GM21390 (cell line): ENCODE measurements around the gene ARVCF.

Experiments used
- ATAC-seq: cut with Tn5 transposase; IDR thresholded peaks from one replicate; pipeline ENCODE4 v1.9.1; 2021; ENCODE audit not compliant: unreplicated experiment

Gene ARVCF

DNA sequence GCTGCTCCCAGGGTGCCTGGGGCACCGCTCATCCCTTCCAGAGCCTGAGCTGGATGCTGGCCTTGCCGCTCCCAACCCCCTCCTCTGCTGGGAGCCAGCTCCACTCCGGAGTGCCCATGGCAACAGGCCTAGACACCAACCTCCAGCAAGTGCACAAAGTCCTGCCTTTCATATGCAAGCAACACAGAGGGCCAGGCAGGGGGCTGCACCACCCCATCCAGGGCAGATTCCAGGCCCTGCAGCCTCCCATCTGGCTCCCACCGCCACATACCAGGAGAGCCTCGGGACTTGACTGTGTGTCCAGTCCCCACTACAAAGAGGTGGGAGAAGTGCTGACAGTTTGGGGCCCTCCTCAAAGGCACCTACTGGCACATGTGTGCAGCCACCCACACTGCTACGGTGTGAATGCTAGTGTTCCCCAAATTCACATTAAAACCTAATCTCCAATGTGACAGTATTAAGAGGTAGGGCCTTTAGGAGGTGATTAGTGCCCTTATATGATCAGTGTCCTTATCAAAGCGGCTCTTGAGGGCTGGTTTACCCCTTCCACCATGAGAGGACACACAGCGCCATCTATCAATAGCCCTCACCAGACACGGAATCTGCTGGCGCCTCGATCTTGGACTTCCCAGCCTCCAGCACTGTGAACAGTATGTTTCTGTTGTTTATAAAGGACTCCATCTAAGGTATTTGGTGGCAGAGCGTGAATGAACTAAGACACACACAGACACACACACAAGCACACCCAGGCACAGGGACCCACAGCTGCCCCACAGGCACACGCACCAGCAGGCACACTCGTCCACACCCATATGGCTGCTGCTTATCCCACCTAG is 16.2 kb downstream of the ARVCF start:
- ATAC-seq: no peak

DNA sequence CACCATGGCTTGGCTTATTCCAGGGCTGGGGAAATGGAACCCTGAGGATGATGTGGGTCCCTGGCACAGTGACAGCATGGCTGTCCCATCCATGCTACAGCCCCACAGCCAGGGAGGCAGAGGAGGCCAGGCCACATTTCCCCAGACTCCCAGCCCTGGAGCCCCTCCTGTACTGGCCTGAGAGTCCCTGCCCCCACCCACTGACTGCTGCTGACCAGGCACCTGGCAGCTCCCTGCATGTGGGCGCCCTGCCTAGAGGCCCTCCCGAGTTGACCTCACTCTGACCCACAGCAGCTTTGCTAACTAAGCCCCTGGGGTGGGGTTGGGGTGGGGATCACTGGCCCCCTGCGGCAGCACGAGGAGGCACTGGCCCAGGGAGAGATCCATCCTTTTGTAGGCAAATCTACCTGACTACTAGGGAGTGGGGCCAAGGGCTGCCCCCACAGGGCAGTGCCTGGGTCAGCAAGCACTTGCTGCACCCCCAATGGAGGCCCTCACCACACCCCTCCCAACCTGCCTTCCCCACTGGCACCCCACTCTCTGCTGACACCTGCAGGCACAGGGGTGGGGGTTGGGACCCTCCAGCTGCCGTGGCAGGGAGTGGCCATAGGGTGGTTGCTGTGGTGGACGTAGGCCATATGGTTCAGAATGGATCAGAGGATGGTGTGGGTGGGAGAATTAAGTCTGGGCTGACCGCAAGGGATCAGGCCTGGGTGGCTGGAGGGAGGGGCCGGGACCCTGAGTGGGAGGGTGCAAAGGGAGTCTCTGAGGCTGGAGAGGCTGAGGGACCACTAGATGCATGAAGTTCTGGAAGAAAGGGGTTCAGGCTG is 17.4 kb downstream of the ARVCF start:
- no peak for ATAC-seq

DNA sequence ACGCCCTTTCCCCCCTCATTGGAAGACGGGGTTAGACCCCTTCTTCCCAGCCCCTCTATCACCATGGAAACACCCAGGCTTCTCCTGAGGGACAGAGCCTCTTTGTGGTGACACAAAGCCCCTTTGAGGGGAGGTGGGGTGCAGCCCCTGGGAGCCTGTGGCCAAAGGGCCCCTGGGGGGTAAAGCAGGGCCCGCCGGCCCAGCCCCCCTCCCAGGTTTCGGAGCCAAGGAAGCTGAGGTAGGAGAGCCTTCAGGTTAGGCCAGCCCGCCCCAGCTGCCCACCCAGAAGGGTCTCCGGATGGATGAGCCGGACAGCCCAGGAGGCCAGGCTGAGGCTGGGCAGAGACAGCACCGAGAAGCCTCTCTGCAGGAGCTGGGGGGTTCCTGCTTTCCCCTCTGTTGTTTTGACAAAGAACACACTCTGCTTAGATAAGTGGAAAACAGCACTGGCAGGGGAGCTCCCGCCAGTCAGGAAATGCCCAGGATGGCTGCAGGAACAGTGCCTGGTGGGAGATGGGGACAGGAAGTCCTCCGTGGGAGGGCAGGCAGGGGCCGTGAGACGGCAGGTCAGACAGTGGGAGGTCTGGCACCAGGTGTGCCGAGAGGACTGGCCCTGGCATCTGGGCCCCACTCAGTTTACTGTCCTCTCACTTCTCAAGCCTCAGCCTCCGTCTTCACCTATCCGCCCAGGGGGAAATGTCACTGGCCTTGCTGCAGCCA is 18.2 kb downstream of the ARVCF start:
- ATAC-seq: no peak

DNA sequence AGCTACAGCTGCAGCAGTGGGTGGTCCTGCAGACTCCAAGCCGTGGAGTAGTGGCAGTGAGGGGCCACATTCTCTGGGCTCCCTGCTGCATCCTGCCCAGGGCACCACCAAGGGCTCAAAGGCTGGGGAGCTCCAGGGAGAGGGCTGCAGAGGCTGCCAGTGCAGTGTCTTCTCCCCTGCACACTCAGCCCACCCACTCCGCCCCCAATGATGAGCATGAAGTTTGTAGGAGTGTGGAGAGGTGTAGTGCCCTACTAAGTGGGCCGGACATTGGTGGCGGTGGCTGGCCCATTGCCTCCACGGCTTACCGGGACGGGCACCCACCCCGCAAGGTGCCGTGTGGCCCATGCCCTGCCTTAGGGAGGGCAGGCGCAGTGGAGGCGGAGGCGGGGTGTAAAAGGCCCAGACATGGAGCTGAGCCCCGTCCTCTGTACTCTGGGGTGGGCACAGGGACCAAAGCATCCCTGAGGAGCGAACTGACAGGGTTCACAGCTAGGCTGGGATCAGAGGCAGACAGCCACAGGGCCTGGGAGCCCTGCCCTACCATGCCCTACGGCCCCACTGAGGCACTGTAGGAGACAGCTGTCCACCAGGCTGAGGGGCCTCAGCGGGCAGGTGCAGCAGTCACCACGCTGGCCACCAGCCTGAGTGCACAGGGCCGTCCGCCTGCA is 18.9 kb downstream of the ARVCF start:
- no peak for ATAC-seq

DNA sequence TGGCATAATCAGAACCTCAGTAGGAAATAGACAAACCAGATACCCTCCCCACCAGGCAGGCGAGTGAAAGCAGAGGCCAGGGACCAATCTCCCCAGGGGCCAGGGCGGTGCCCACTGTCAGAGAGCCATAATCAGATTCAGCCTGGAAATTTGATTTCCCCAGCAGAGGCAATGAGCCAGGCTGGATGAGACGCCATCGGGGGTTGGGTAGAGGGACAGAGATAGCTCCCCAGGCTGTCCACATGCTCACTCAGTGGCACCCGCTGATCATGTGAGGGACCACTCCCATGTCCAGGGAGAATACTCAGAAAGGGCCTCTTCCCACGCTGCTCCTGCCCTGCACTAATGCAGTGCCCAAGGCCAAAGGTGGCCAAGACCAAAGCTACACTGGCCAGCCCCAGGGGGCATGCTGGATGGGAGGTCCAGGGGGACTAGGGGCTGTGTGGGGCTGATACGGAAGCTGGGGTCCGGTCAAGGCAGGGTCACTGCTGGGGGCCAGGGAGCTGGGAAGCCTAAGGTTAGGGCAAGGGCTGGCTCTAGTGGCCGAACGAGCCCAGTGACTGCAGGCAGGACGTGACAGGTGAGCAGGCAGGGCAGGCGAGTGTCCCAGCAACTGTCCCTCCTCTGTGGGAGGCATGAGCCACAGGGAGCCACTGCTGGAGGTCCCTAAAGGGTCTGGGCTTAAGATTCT is 19.8 kb downstream of the ARVCF start:
- ATAC-seq: no peak

DNA sequence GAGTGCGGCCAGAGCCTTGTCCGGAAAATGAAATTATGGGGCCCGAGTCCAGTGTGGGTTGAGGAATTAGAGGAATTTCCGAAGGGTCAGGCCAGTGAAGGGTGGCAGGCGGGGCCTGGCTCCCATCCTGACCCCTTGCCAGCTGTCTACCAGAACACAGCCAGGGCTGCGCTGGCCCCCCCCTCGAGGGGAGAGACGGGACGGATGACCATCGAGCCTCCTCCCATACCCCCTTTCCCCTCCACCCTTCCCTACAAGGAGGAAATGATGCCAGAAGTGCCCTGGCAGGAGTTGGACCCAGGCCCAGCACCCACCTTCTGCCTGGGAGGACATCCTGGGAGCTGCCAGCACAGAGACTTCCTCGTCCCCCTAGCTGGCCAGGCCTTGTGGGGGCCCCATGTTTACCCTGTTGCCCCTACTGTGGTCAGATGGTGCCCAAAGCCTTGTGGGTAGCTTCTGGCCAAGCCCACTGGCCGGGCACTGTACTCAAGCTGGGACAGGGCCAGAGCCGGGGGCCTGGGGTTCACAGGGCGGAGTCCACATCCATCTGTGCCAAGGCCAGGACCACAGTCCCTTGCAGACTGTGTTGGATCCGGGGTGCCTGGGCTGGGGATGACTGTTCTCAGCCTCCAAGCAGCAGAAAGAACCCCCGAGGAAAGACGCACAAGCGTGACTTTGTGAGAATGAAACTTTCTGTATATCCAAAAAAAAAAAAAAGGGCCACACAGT is 20.8 kb downstream of the ARVCF start:
- ATAC-seq: no peak

DNA sequence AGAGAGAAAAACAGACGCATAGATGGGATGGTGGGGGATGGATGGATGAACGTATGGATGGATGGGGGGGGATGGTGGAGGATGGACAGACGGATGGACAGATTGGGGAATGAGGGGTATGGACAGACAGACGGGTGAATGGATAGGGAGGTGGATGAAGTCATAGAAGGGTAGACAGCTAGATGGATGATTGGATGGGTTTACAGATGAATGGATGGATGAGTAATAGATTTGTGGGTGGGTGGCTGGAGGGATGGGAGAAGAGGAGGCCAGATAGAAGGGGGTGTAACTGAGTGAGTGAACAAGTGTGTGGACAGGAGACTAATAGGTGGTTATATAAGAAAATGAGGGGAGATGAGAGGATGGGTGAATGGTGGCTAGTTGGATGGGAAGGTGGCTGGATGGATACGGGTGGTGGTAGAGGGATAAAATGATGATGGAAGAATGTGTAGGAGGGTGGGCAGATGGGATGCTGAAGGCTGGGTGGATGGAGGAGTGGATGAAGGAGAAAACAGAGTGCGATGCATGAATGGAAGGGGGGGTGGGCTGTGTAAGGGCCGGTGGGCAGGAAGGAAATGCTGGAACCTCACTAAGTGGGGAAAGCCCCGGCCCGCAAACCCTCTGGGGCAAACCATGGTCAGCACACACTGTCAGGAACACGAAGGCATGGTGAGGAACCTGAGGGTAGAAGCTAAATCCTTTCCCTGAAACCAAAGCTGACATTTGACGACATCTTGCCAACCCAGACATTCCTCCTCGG is 21.6 kb downstream of the ARVCF start:
- ATAC-seq: no peak

DNA sequence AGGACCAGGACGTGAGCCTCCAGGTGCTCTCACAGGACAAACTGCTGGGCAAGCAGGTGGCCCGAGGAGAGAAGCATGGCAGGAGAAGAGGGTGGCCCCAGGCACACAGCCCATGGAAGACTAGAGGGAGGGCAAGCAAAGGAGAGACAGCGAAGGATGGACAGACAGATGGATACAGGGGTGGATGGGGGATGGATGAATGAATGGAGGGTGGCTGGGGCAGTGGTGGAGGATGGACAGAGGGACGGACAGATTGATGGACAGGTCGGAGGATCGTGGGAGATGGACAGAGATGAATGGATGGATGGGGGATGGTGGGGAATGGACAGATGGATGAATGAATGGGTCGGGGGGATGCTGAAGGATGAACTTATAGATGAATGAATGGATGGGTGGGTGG is 22.7 kb downstream of the ARVCF start:
- no peak for ATAC-seq

DNA sequence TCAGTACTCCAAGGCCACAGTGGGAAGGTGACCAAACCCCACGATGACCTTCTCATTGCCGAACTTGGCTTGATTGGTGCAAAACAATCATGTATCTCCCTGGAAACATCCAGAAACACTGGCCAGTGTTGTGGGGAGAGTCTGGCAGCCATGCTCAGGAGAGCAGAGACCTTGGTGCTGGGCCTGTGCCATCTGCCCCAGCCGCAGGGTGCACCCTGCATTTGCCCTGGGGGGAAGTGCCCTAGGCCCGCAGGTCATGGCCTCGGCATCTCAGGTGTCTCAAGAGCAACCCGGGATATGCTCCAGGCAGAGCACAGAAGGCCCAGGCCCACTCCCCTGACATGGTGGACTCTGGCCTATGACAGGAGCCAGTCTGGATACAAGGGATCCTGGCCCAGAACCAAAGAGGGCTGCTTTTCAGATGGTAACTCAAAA is 23.7 kb downstream of the ARVCF start:
- ATAC-seq: no peak

DNA sequence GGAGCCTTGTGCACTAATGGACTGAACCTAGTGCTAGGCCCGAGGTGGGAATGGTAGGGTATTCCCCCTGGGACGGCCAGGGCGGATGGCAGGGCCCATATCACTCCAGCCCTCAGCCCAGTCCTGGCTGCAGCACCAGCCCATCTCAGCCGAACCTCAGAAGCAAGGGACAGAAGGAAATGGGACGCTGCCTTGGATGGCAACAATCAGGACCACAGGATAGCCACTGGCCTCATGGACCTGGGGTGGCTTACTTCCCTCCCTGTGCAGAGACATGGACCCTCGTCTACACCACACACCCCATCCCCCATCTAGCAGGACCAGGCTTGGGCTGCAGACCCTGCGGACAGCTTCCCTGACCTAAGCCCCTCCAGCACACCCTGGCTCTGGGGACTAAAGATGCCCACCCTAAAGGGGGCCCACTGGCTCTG is 24.1 kb downstream of the ARVCF start:
- no peak for ATAC-seq

DNA sequence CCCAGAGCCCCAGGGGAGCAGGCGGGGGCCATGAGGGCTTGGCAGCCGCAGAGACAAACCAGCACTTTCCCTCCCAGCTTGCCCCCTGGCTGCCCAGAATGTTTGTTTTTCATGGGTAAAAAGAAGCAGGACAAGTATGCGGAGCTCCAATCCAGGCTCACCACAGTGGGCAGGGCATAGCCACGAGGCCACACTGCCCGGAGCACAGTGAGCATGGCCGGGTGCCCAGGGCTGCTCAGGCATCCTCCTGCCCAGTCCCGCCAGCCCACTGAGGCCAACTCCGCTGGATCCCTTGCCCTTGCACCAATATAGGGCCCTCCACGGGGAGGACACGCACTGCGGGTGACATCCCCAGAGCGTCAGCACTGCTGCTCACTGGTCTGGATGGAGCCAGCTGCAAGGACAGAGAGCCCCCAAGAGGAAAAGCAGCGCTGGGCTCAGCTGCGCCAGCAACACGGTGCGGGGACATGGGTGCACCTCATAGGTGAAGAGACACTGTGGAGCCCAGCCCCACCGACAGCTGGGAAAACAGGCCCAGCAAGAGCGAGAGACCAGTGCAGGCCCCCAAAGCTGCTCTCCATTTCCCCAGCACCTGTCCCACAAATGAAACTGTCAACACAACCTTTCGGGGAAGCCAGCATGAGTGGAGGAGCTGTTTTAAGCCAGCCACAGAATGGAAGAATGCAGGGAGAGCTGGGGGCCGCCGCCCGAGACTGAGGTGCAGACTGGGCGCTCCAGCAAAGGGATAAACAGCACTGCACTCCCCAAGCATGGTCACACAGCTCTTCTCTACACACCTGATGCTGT is 24.8 kb downstream of the ARVCF start:
- ATAC-seq: no peak

DNA sequence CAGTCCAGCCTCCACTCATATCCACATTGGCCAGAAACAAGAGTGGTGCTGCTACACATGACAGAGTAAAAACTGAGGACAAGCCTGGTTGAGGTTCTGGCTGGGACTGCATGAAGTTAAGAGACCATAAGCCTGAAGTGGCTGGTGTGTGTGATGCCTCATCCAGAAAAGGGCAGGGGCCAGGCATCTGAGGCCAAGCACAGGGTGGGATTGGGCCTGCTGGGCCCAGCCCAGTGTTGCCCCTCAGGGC is 25.3 kb downstream of the ARVCF start:
- ATAC-seq: no peak

DNA sequence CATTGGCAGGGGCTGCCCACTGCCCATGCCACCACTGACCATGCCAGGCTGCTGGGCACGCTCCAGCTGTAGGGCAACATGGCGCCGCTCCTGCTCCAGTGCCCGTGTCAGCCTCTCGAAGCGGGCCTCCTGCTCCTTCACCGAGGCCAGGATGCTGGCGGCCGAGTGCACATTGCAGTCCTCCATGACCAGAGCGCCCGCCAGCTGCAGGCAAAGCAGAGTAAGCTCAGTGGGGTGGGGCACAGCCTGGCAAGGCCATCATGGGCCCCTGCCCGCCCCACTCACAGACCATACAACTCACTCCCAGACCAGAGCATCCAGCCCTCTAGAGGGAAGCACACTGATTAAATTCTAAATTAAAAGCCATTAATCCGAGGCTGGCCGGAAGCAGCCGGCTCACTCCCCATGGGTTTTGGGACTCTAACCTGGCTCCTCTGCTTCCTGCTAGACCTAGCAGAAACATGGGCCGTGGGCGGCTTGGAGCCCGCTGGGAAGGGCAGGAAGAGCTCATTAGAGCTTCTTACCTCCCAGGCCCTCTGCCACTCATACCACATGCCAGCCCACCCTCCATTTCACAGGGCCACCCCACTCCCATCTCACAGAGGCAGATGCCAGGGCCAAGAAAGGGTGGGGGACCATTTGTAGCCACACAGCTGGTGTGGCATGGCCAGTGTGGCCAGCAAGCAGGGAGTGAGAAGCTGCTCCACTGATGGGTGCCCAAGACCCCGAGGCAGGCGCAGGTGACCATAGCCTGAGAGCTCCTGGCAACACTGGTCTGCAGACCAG is 25.8 kb downstream of the ARVCF start:
- ATAC-seq: no peak

DNA sequence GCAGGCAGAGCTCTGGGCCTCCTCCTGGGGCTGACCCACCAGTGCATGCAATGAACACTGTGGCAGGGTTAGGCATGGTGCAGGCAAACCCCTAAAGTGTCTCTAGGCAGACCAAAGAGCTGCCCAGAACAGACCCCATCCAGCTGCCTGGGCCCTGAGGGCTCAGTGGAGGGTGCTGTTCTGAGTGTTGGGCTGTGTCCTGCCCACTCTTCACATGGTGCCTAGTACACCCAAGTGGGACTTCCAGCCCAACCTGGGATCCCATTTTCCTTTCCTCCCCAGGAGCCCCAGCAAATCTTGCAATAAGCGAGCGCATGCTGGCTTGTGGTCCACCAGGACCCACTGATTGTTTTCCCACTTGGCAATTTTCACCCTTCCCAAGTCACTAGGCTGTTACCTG is 26.4 kb downstream of the ARVCF start:
- no peak for ATAC-seq

DNA sequence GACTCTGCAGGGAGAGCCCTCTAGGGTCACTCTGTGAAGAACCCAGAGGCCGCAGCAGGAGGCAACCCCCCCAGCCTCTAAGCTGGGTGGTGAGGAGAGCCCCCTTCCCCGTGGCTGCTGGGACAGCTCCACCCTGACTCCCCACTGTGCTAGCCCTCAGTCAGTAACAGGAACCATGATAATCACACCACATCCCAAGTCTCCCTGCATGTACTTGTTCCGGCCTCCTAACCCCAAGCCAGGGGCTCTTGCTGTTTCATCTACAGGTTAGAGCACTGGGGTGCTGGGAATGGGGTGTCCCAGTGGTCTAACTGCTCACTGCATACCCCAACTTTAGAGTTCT is 26.9 kb downstream of the ARVCF start:
- no peak for ATAC-seq

DNA sequence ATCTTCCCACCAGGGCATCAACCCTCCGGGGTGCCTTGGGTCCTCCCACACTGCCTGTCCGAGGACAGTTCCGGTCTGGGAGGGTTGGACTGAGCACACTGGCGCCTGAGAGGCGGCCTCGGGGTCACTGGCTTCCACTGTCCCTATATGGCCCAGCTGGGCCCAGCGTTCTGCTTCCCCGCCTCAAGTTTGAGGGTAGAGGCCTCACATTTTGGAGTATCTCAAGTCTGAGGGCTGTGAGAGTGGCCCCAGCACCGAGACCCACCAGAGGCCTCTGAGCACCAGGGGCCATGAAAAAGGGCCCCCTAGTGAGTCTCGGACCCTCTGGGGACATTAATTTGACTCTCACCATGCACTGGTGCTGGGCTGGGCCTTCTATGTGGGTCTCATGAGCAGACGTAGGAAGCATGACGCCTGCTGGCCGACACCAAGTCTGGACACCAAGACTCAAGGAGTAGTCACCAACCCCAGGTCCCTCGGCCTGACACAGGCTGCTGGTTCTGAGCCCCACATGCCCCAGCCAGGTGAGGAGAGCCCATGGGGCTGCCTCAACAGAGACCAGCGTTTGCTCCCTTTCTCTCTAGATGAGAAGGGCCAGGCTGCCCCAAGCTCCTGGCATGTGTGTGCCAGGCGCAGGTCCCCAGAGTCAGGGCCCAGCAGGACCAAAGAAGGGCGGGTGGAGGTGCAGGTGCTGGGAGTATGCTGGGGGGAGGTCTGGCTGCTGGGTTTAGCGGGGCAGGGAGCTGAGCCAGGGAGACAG is 27.5 kb downstream of the ARVCF start:
- no peak for ATAC-seq

DNA sequence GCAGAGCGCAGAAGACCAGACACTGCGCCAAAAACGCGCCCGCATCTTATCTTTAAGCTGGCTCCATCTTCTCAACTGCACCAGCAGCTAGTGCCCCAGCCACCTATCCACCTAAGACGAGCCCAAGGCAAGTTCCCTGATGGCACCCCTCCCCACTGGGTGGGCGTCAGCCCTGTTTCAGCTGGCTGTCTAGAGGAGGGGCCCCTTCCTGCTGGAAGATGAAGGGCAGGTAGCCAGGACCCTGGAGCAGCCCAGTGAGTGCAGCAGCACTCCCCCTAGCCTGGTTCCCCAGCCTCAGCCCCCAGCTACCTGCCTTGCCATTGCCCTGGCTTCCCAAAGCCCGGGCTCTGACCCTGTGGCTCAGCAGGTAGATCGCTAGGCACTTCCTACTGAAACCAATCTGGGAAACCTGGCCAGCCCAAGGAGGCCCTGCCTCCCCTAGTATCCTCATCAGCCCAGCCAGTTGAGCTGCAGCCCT is 28.3 kb downstream of the ARVCF start:
- no peak for ATAC-seq
